ENCODE data around the gene MAP7.

MAP7 gene

GRCh38 chr6:136362421-136363356 is 187.5 kb downstream of the MAP7 start:
- no peak for DNase-seq

GRCh38 chr6:136361787-136362186 is 188.4 kb downstream of the MAP7 start:
- DNase-seq: no peak

GRCh38 chr6:136360783-136361182 is 189.4 kb downstream of the MAP7 start:
- no peak for DNase-seq

GRCh38 chr6:136359851-136360250 is 190.4 kb downstream of the MAP7 start:
- DNase-seq: no peak

- DNase-seq: no peak
These were observed 198.6 kb downstream of the MAP7 start for GRCh38 chr6:136351518-136352110.

GRCh38 chr6:136350914-136351313 is 199.3 kb downstream of the MAP7 start:
- DNase-seq: no peak

GRCh38 chr6:136347847-136348246 is 202.4 kb downstream of the MAP7 start:
- no peak for DNase-seq

- DNase-seq: no peak
These were observed 205.1 kb downstream of the MAP7 start for GRCh38 chr6:136345145-136345544.

GRCh38 chr6:136344420-136344819 is 205.8 kb downstream of the MAP7 start:
- no peak for DNase-seq

GRCh38 chr6:136343700-136344099 is 206.5 kb downstream of the MAP7 start:
- no peak for DNase-seq

- no peak for DNase-seq
These were observed 206.9 kb downstream of the MAP7 start for GRCh38 chr6:136343275-136343674.

- DNase-seq: no peak
These were observed 208.3 kb downstream of the MAP7 start for GRCh38 chr6:136341967-136342366.

- no peak for DNase-seq
These were observed 208.9 kb downstream of the MAP7 start for GRCh38 chr6:136341367-136341766.

GRCh38 chr6:136338486-136338885 is 211.7 kb downstream of the MAP7 start:
- DNase-seq: no peak

GRCh38 chr6:136337606-136338005 is 212.6 kb downstream of the MAP7 start:
- no peak for DNase-seq

GRCh38 chr6:136337121-136337520 is 213.1 kb downstream of the MAP7 start:
- DNase-seq: no peak

GRCh38 chr6:136335736-136336363 is 214.4 kb downstream of the MAP7 start:
- DNase-seq: no peak

GRCh38 chr6:136334853-136335252 is 215.4 kb downstream of the MAP7 start:
- no peak for DNase-seq

GRCh38 chr6:136334465-136334846 is 215.8 kb downstream of the MAP7 start:
- DNase-seq: no peak

GRCh38 chr6:136333824-136334464 is 216.3 kb downstream of the MAP7 start:
- no peak for DNase-seq

GRCh38 chr6:136331461-136331860 is 218.8 kb downstream of the MAP7 start:
- DNase-seq: no peak

GRCh38 chr6:136330634-136331033 is 219.6 kb downstream of the MAP7 start:
- DNase-seq: no peak

GRCh38 chr6:136326038-136326553 is 224.1 kb downstream of the MAP7 start:
- DNase-seq: no peak

Data from GF-D8 (cell line).